ENCODE data around the gene UBA5. TPM values are rescaled to one million over a fixed set of nuclear protein-coding genes. Genes with fewer than 3 reads are reported as not detected.

The UBA5 gene
- total and polyA plus RNA-seq, 2 of the 13 experiments (the other 11 are each of a cell fraction or from before 2014, with no cell fraction given), result 30.2 to 46.8 TPM

DNA sequence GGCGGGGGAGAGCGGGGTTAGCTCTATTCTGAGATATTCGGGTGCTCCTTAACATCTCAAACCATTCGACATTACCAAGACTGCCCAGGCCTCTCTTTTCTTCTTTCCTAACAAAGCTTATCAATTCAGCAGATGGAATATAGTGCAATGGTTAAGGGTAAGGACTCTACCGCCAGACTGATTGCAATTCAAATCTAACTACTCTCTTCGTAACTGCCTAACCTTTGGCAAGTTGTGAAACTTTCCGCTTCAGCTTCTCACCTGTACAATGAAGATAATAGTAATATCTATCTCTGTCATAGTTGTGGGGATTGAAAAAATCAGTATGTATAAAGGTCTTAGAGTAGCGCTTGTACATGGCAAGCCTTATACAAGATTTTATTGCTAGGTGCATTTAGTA, 972 bp downstream of the UBA5 start:
- H3K27ac ChIP-seq (ENCODE audit: extremely low read length, insufficient read depth, low read length), result peak overlapping the region; percentile 88
- no peaks in the 10 kb centered on the region for H3K27me3 ChIP-seq (ENCODE audit: control insufficient read depth in 1 of 2, insufficient read depth in 2 of 2, low read length in 2 of 2)
- ATAC-seq (no peak), FAIRE-seq (no peak), DNase-seq (ENCODE audit: low spot score) (no peak)
- under 1% methylated on average over 8 of the region's 8 CpGs for WGBS (ENCODE audit: low lambda C conversion rate)
- H4K20me1 ChIP-seq (ENCODE audit: insufficient read depth, low read length), result peaks cover 8% of the 10 kb centered on the region; the same call in 1 of the 2 replicates
- peak overlapping the region; percentile 96 for H3K9ac ChIP-seq (ENCODE audit: insufficient read depth, low read depth, low read length)
- H3K4me1 ChIP-seq (ENCODE audit: insufficient read depth, low read length), result peaks cover 59% of the 10 kb centered on the region
- intact Hi-C loops (cut with micrococcal nuclease; ENCODE audit: unreplicated experiment), result no loop called here
- ChIA-PET POLR2A (interaction anchor here (0.7 to 2.4 kb wide), 5 partner anchors 9 to 243 kb away, joined by 3 to 6 read pairs (median 5); partner anchors contain the start of gene DNAJC13), CTCF (ENCODE audit: low intra/inter-chr PET ratio, low total read pairs) (no interaction called here)
- TF ChIP-seq, protein P1, sequence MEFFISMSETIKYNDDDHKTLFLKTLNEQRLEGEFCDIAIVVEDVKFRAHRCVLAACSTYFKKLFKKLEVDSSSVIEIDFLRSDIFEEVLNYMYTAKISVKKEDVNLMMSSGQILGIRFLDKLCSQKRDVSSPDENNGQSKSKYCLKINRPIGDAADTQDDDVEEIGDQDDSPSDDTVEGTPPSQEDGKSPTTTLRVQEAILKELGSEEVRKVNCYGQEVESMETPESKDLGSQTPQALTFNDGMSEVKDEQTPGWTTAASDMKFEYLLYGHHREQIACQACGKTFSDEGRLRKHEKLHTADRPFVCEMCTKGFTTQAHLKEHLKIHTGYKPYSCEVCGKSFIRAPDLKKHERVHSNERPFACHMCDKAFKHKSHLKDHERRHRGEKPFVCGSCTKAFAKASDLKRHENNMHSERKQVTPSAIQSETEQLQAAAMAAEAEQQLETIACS (CRISPR knock-in tag; IDR thresholded peaks at IDR 0.05), result no peak
- TF ChIP-seq GPN1 (CRISPR knock-in tag; IDR thresholded peaks at IDR 0.05; ENCODE audit: borderline replicate concordance), result no peak
- TF ChIP-seq ZMAT3 (CRISPR knock-in tag; conservative IDR thresholded peaks at IDR 0.05), result no peak
- TF ChIP-seq, protein P2, sequence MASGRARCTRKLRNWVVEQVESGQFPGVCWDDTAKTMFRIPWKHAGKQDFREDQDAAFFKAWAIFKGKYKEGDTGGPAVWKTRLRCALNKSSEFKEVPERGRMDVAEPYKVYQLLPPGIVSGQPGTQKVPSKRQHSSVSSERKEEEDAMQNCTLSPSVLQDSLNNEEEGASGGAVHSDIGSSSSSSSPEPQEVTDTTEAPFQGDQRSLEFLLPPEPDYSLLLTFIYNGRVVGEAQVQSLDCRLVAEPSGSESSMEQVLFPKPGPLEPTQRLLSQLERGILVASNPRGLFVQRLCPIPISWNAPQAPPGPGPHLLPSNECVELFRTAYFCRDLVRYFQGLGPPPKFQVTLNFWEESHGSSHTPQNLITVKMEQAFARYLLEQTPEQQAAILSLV (CRISPR knock-in tag; IDR thresholded peaks at IDR 0.05; ENCODE audit: borderline replicate concordance), result no peak
- no peak for TF ChIP-seq ZNF101 (CRISPR knock-in tag; IDR thresholded peaks at IDR 0.05; ENCODE audit: borderline replicate concordance, low read depth)
- TF ChIP-seq SRSF4 (IDR thresholded peaks at IDR 0.05; ENCODE audit: low read depth, low read length, poor library complexity, severe bottlenecking), result no peak
- TF ChIP-seq, protein P3, sequence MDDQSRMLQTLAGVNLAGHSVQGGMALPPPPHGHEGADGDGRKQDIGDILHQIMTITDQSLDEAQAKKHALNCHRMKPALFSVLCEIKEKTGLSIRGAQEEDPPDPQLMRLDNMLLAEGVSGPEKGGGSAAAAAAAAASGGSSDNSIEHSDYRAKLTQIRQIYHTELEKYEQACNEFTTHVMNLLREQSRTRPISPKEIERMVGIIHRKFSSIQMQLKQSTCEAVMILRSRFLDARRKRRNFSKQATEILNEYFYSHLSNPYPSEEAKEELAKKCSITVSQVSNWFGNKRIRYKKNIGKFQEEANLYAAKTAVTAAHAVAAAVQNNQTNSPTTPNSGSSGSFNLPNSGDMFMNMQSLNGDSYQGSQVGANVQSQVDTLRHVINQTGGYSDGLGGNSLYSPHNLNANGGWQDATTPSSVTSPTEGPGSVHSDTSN (CRISPR knock-in tag; IDR thresholded peaks at IDR 0.05; ENCODE audit: borderline replicate concordance), result no peak
- no peak for TF ChIP-seq HMG20B (CRISPR knock-in tag; conservative IDR thresholded peaks at IDR 0.05)
- no peak for TF ChIP-seq KDM1A (CRISPR knock-in tag; IDR thresholded peaks at IDR 0.05)
- no peak for TF ChIP-seq KLF9 (CRISPR knock-in tag; IDR thresholded peaks at IDR 0.05; ENCODE audit: low read depth)
- TF ChIP-seq, protein P4, sequence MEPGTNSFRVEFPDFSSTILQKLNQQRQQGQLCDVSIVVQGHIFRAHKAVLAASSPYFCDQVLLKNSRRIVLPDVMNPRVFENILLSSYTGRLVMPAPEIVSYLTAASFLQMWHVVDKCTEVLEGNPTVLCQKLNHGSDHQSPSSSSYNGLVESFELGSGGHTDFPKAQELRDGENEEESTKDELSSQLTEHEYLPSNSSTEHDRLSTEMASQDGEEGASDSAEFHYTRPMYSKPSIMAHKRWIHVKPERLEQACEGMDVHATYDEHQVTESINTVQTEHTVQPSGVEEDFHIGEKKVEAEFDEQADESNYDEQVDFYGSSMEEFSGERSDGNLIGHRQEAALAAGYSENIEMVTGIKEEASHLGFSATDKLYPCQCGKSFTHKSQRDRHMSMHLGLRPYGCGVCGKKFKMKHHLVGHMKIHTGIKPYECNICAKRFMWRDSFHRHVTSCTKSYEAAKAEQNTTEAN (CRISPR knock-in tag; conservative IDR thresholded peaks at IDR 0.05), result no peak
- TF ChIP-seq, protein P5, sequence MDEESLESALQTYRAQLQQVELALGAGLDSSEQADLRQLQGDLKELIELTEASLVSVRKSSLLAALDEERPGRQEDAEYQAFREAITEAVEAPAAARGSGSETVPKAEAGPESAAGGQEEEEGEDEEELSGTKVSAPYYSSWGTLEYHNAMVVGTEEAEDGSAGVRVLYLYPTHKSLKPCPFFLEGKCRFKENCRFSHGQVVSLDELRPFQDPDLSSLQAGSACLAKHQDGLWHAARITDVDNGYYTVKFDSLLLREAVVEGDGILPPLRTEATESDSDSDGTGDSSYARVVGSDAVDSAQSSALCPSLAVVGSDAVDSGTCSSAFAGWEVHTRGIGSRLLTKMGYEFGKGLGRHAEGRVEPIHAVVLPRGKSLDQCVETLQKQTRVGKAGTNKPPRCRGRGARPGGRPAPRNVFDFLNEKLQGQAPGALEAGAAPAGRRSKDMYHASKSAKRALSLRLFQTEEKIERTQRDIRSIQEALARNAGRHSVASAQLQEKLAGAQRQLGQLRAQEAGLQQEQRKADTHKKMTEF (CRISPR knock-in tag; IDR thresholded peaks at IDR 0.05), result no peak
- peaks cover 58% of the 10 kb centered on the region for H3K79me2 ChIP-seq (ENCODE audit: insufficient read depth, low read length)
- H3K4me2 ChIP-seq (ENCODE audit: low read depth, low read length), result peak overlapping the region; percentile 79
- in situ Hi-C loops (cut with HindIII; ENCODE audit: extremely low pct_ligation_motif_present, low pct_unique_long_range_greater_than_20kb), result no loop called here
- H3K4me3 ChIP-seq (replicated peaks in 1 of 3; ENCODE audit: insufficient read depth in 1 of 3, low read depth in 2 of 3, low read length in 3 of 3), result peak overlapping the region; percentile 89 to 100 (median 96)
- no peaks in the 10 kb centered on the region for H3K36me3 ChIP-seq (replicated peaks in 1 of 2; ENCODE audit: control insufficient read depth in 1 of 2, insufficient read depth in 2 of 2, low read length in 2 of 2)
- H3K9me3 ChIP-seq (ENCODE audit: low read length), result no peaks in the 10 kb centered on the region
- BruUV-seq (replicated peaks), result no TSS peak
- no peak overlapping the region for H2AFZ ChIP-seq (ENCODE audit: low read length)

Data from HepG2 (cell line).